Measurements from ENCODE around the gene EDC4. TPM values are rescaled to one million over a fixed set of nuclear protein-coding genes. Genes with fewer than 3 reads are reported as not detected.

The EDC4 gene
- total RNA-seq, 8 experiments from 2014 or later = 25.2 to 60.8 (median 46.9) TPM

- Histone ChIP-seq H3K4me1 (replicated peaks in 1 of 2) (peaks cover 0 to 2% of the 10 kb centered on the region in 2 donors), H3K4me3 (no peak overlapping the region), H3K27ac (no peak overlapping the region)
- ATAC-seq (replicated peaks in 6 of 8) = no peak
- in situ Hi-C loops (cut with MboI; ENCODE audit: low pct_unique_long_range_greater_than_20kb in 2 of 9, low sequenced_read_pairs in 9 of 9, unreplicated experiment in 9 of 9) = no loop called here
- 80 to 100% (median 93%) methylated on average over 1 to 5 of the region's 10 CpGs; no CpG with 5 or more reads in 4 of the 10 experiments for WGBS, 10 experiments
Measured at GRCh38 chr16:67924140-67924906, 51.5 kb downstream of the EDC4 start.

GRCh38 chr16:67926181-67926750, 53.4 kb downstream of the EDC4 start:
- 17 to 100% (median 69%) methylated on average over 1 to 4 of the region's 13 CpGs; no CpG with 5 or more reads in 1 of the 10 experiments for WGBS, 10 experiments
- no peak overlapping the region for H3K27ac ChIP-seq
- ATAC-seq (replicated peaks in 6 of 8) = peak in 6 of 8 experiments; percentile 8 to 62 (median 31)
- H3K4me1 ChIP-seq (replicated peaks in 1 of 2) = no peaks in the 10 kb centered on the region
- in situ Hi-C loops (cut with MboI; ENCODE audit: low pct_unique_long_range_greater_than_20kb in 2 of 9, low sequenced_read_pairs in 9 of 9, unreplicated experiment in 9 of 9) = no loop called here
- H3K4me3 ChIP-seq = no peak overlapping the region

- Histone ChIP-seq H3K4me3 (no peak overlapping the region), H3K4me1 (replicated peaks in 1 of 2) (no peaks in the 10 kb centered on the region), H3K27ac (no peak overlapping the region)
- 80 to 100% (median 88%) methylated on average over 2 to 4 of the region's 22 CpGs; no CpG with 5 or more reads in 5 of the 10 experiments for WGBS, 10 experiments
- ATAC-seq (replicated peaks in 6 of 8) = no peak
- in situ Hi-C loops (cut with MboI; ENCODE audit: low pct_unique_long_range_greater_than_20kb in 2 of 9, low sequenced_read_pairs in 9 of 9, unreplicated experiment in 9 of 9) = no loop called here
Measured at GRCh38 chr16:67927131-67927941, 54.5 kb downstream of the EDC4 start.

GRCh38 chr16:67928147-67928546, 55.3 kb downstream of the EDC4 start:
- 7 to 84% methylated on average over 2 of the region's 7 CpGs; no CpG with 5 or more reads in 8 of the 10 experiments for WGBS, 10 experiments
- Histone ChIP-seq H3K27ac (no peak overlapping the region), H3K4me3 (no peak overlapping the region), H3K4me1 (replicated peaks in 1 of 2) (no peaks in the 10 kb centered on the region)
- ATAC-seq (replicated peaks in 6 of 8) = peak in 3 of 8 experiments; percentile 1 to 6 (median 5)
- in situ Hi-C loops (cut with MboI; ENCODE audit: low pct_unique_long_range_greater_than_20kb in 2 of 9, low sequenced_read_pairs in 9 of 9, unreplicated experiment in 9 of 9) = no loop called here

GRCh38 chr16:67928561-67929364, 55.9 kb downstream of the EDC4 start:
- in situ Hi-C loops (cut with MboI; ENCODE audit: low pct_unique_long_range_greater_than_20kb in 2 of 9, low sequenced_read_pairs in 9 of 9, unreplicated experiment in 9 of 9) = no loop called here
- H3K27ac ChIP-seq = no peak overlapping the region

GRCh38 chr16:67930191-67930590, 57.3 kb downstream of the EDC4 start:
- 100% methylated on average over 1 of the region's 14 CpGs; no CpG with 5 or more reads in 9 of the 10 experiments for WGBS, 10 experiments
- no peak for ATAC-seq (replicated peaks in 6 of 8)
- in situ Hi-C loops (cut with MboI; ENCODE audit: low pct_unique_long_range_greater_than_20kb in 2 of 9, low sequenced_read_pairs in 9 of 9, unreplicated experiment in 9 of 9) = no loop called here
- H3K4me3 ChIP-seq = no peak overlapping the region
- no peak overlapping the region for H3K27ac ChIP-seq
- H3K4me1 ChIP-seq (replicated peaks in 1 of 2) = peaks cover 3 to 8% of the 10 kb centered on the region in 2 donors

More at GRCh38 chr16:67928561-67929364, 55.9 kb downstream of the EDC4 start:
- no peak overlapping the region for H3K4me3 ChIP-seq
- WGBS, 10 experiments = 0 to 82% (median 6%) methylated on average over 2 to 4 of the region's 16 CpGs; no CpG with 5 or more reads in 5 of the 10 experiments
- ATAC-seq (replicated peaks in 6 of 8) = peak; percentile 63 to 83 (median 70)
- H3K4me1 ChIP-seq (replicated peaks in 1 of 2) = no peaks in the 10 kb centered on the region

- in situ Hi-C loops (cut with MboI; ENCODE audit: low pct_unique_long_range_greater_than_20kb in 2 of 9, low sequenced_read_pairs in 9 of 9, unreplicated experiment in 9 of 9) = no loop called here
- no peak overlapping the region for H3K4me3 ChIP-seq
- WGBS, 10 experiments = 93% methylated on average over 3 to 6 of the region's 17 CpGs; no CpG with 5 or more reads in 8 of the 10 experiments
- H3K27ac ChIP-seq = no peak overlapping the region
- peaks cover 3 to 8% of the 10 kb centered on the region in 2 donors for H3K4me1 ChIP-seq (replicated peaks in 1 of 2)
- ATAC-seq (replicated peaks in 6 of 8) = no peak
Measured at GRCh38 chr16:67930678-67931211, 57.9 kb downstream of the EDC4 start.

Other genes with a start within 250 kb of the EDC4 start
- 1 to 10 TPM in 6 of 8 experiments, under 1 TPM in 2; 0.66 to 6.9 (median 2.9) TPM for gene CARMIL2, start 227.9 kb upstream of the EDC4 start, total RNA-seq
- gene ACD, start 212.8 kb upstream of the EDC4 start, total RNA-seq = 10 to 100 TPM in 7 of 8 experiments, 1 to 10 TPM in 1; 7.1 to 31.2 (median 20.4) TPM
- 10 to 100 TPM in 4 of 8 experiments, 1 to 10 TPM in 3, not detected in 1; 2.5 to 14.2 (median 12.4) TPM for gene PARD6A, start 212.1 kb upstream of the EDC4 start, total RNA-seq
- 10 to 100 TPM; 10.8 to 26.0 (median 17.4) TPM for gene ENKD1, start 206.3 kb upstream of the EDC4 start, total RNA-seq
- 1 to 10 TPM; 1.9 to 4.9 (median 2.9) TPM for gene C16orf86, start 206.2 kb upstream of the EDC4 start, total RNA-seq
- gene GFOD2, start 153.7 kb upstream of the EDC4 start, total RNA-seq = 10 to 100 TPM; 13.1 to 48.8 (median 30.5) TPM
- gene RANBP10, start 66.5 kb upstream of the EDC4 start, total RNA-seq = 10 to 100 TPM in 2 of 8 experiments, 1 to 10 TPM in 6; 4.3 to 19.8 (median 7.6) TPM
- gene TSNAXIP1, start 66.2 kb upstream of the EDC4 start, total RNA-seq = 10 to 100 TPM in 1 of 8 experiments, 1 to 10 TPM in 7; 1.0 to 13.0 (median 3.0) TPM
- gene THAP11, start 30.7 kb upstream of the EDC4 start, total RNA-seq = 10 to 100 TPM; 17.6 to 26.9 (median 23.1) TPM
- 100 to 1,000 TPM in 5 of 8 experiments, 10 to 100 TPM in 3; 52.2 to 122 (median 108) TPM for gene NUTF2, start 26.1 kb upstream of the EDC4 start, total RNA-seq
- gene CENPT, start 25.4 kb upstream of the EDC4 start, total RNA-seq = 10 to 100 TPM; 21.4 to 42.8 (median 34.0) TPM
- gene NRN1L, start 11.8 kb downstream of the EDC4 start, total RNA-seq = 1 to 10 TPM in 1 of 8 experiments, under 1 TPM in 5, not detected in 2; 0.33 to 1.3 (median 0.68) TPM
- 10 to 100 TPM in 6 of 8 experiments, 1 to 10 TPM in 2; 7.2 to 35.2 (median 13.9) TPM for gene PSKH1, start 20.2 kb downstream of the EDC4 start, total RNA-seq
- 1 to 10 TPM in 6 of 8 experiments, under 1 TPM in 2; 0.66 to 3.7 (median 2.3) TPM for gene CTRL, start 58.8 kb downstream of the EDC4 start, total RNA-seq
- 100 to 1,000 TPM in 1 of 8 experiments, 10 to 100 TPM in 7; 22.7 to 134 (median 36.9) TPM for gene PSMB10, start 63.8 kb downstream of the EDC4 start, total RNA-seq
- gene LCAT, start 71.1 kb downstream of the EDC4 start, total RNA-seq = 10 to 100 TPM in 4 of 8 experiments, 1 to 10 TPM in 4; 3.2 to 20.0 (median 8.0) TPM
- gene SLC12A4, start 95.6 kb downstream of the EDC4 start, total RNA-seq = 10 to 100 TPM in 4 of 8 experiments, 1 to 10 TPM in 4; 5.0 to 54.9 (median 21.4) TPM
- gene DPEP3, start 107.4 kb downstream of the EDC4 start, total RNA-seq = under 1 TPM in 1 of 8 experiments, not detected in 7; 0.66 TPM
- gene DPEP2, start 126.4 kb downstream of the EDC4 start, total RNA-seq = under 1 TPM in 3 of 8 experiments, not detected in 5; 0.13 to 0.57 (median 0.42) TPM
- not detected for gene DPEP2NB, start 142.9 kb downstream of the EDC4 start, total RNA-seq
- 10 to 100 TPM in 3 of 8 experiments, 1 to 10 TPM in 5; 5.6 to 15.8 (median 9.0) TPM for gene DDX28, start 150.2 kb downstream of the EDC4 start, total RNA-seq
- 10 to 100 TPM in 7 of 8 experiments, 1 to 10 TPM in 1; 9.0 to 19.2 (median 12.8) TPM for gene DUS2, start 150.2 kb downstream of the EDC4 start, total RNA-seq
- gene NFATC3, start 212.3 kb downstream of the EDC4 start, total RNA-seq = 10 to 100 TPM; 14.0 to 27.0 (median 19.1) TPM

Measured in motor neuron (in vitro differentiated cells).